Hepatocyte (in vitro differentiated cells): ENCODE results near the gene EGFL7. TPM values are rescaled to one million over a fixed set of nuclear protein-coding genes. Genes with fewer than 3 reads are reported as not detected.

ENCODE experiments used
- DNase-seq: peaks from one replicate; pipeline ENCODE4 v3.0.0-alpha.2; 2016; ENCODE audit warnings: low spot score
- H2AFZ ChIP-seq: fragments of 200-600 bp; sonication (generic); 2 replicates; pipeline ENCODE4 v1.6.0; 2016; ENCODE audit warnings: antibody characterized with exemption, mild to moderate bottlenecking
- H3K27ac ChIP-seq: fragments of 200-600 bp; sonication (generic); 2 replicates; pipeline ENCODE4 v1.5.1; 2016; ENCODE audit warnings: mild to moderate bottlenecking
- H3K27me3 ChIP-seq: fragments of 200-600 bp; sonication (generic); 2 replicates; pipeline ENCODE4 v1.6.1; 2016
- H3K36me3 ChIP-seq: fragments of 200-600 bp; sonication (generic); replicated peaks from 2 replicates; pipeline ENCODE4 v1.5.1; 2016; ENCODE audit warnings: low read depth; ENCODE audit not compliant: insufficient read depth
- H3K4me1 ChIP-seq: fragments of 200-600 bp; sonication (generic); 2 replicates; pipeline ENCODE4 v1.5.1; 2016; ENCODE audit warnings: mild to moderate bottlenecking, moderate library complexity; ENCODE audit not compliant: insufficient read depth
- H3K4me2 ChIP-seq: fragments of 200-600 bp; sonication (generic); 2 replicates; pipeline ENCODE4 v1.6.0; 2016
- H3K4me3 ChIP-seq: fragments of 200-600 bp; sonication (generic); 2 replicates; pipeline ENCODE4 v1.5.1; 2016; ENCODE audit warnings: mild to moderate bottlenecking
- H3K79me2 ChIP-seq: fragments of 200-600 bp; sonication (generic); 2 replicates; pipeline ENCODE4 v1.6.0; 2017; ENCODE audit warnings: mild to moderate bottlenecking
- H3K9me2 ChIP-seq: fragments of 200-600 bp; sonication (generic); replicated peaks from 2 replicates; pipeline ENCODE4 v1.6.0; 2017; ENCODE audit warnings: mild to moderate bottlenecking; ENCODE audit not compliant: insufficient read depth
- H3K9me3 ChIP-seq: fragments of 200-600 bp; sonication (generic); 2 replicates; pipeline ENCODE4 v1.5.1; 2016; ENCODE audit warnings: low read depth, mild to moderate bottlenecking
- H4K20me1 ChIP-seq: fragments of 200-600 bp; sonication (generic); 2 replicates; pipeline ENCODE4 v1.6.0; 2016; ENCODE audit warnings: mild to moderate bottlenecking; ENCODE audit not compliant: insufficient read depth, poor library complexity, severe bottlenecking
- CTCF ChIP-seq: fragments of 200-600 bp; sonication (generic); IDR thresholded peaks from 2 replicates; pipeline ENCODE4 v1.5.1; 2016; ENCODE audit warnings: antibody characterized with exemption, mild to moderate bottlenecking; ENCODE audit not compliant: poor library complexity
- EZH2 ChIP-seq: fragments of 200-600 bp; sonication (generic); IDR thresholded peaks from 2 replicates; pipeline ENCODE4 v1.6.1; 2016; ENCODE audit warnings: antibody characterized with exemption, mild to moderate bottlenecking, borderline replicate concordance
- EZH2phosphoT487 ChIP-seq: fragments of 200-600 bp; sonication (generic); IDR thresholded peaks from one replicate; pipeline ENCODE4 v1.6.1; 2018; ENCODE audit warnings: antibody characterized with exemption, mild to moderate bottlenecking, low read depth, moderate library complexity; ENCODE audit not compliant: unreplicated experiment, severe bottlenecking
- WGBS: methylation state at CpG from one replicate; pipeline ENCODE4 v1.1.6; 2016; ENCODE audit warnings: low lambda C conversion rate; ENCODE audit errors: missing lambda C conversion rate; 5-methylcytosine and 5-hydroxymethylcytosine counted together
- polyA plus RNA-seq: library from polyadenylated mRNA; unstranded; fragments of >200 nt; fragmentation: Nextera tagmentation; extraction: Ambion mirVana; gene quantifications from 2 replicates; pipeline ENCODE4 v1.2.1, GENCODE V29; 2016
- total RNA-seq: library from RNA; depleted of rRNA; stranded (reverse); fragments of >200 nt; gene quantifications from 2 replicates; pipeline ENCODE4 v1.2.3, GENCODE V29; 2014

Gene EGFL7
- total and polyA plus RNA-seq, 2 experiments from 2014 or later: 50.0 to 82.5 TPM

GRCh38 chr9:136643596-136644342 is 18.9 kb upstream of the EGFL7 start:
- H3K27me3 ChIP-seq: no peaks in the 10 kb centered on the region
- H3K4me1 ChIP-seq: peaks cover 13% of the 10 kb centered on the region
- DNase-seq: no peak
- no peak overlapping the region for H3K4me3 ChIP-seq
- no peaks in the 10 kb centered on the region for H3K36me3 ChIP-seq
- no peak for TF ChIP-seq EZH2
- TF ChIP-seq CTCF: no peak
- no peak for TF ChIP-seq EZH2phosphoT487
- H3K27ac ChIP-seq: no peak overlapping the region
- H3K9me2 ChIP-seq: no peaks in the 10 kb centered on the region
- H3K4me2 ChIP-seq: peak overlapping the region; percentile 67
- H3K79me2 ChIP-seq: no peaks in the 10 kb centered on the region
- no peak overlapping the region for H2AFZ ChIP-seq
- H3K9me3 ChIP-seq: no peaks in the 10 kb centered on the region
- WGBS: 78% methylated on average over 31 of the region's 31 CpGs
- no peaks in the 10 kb centered on the region for H4K20me1 ChIP-seq

- TF ChIP-seq EZH2 (no peak), CTCF (no peak), EZH2phosphoT487 (no peak)
- Histone ChIP-seq H3K27me3 (no peaks in the 10 kb centered on the region), H3K4me1 (peaks cover 13% of the 10 kb centered on the region), H3K9me3 (no peaks in the 10 kb centered on the region), H3K79me2 (no peaks in the 10 kb centered on the region), H3K36me3 (no peaks in the 10 kb centered on the region), H3K4me2 (peak overlapping the region; percentile 67), H2AFZ (no peak overlapping the region), H3K9me2 (no peaks in the 10 kb centered on the region), H4K20me1 (no peaks in the 10 kb centered on the region), H3K4me3 (no peak overlapping the region), H3K27ac (no peak overlapping the region)
- peak; percentile 89 for DNase-seq
- WGBS: 30% methylated on average over 15 of the region's 15 CpGs
These were observed 18.4 kb upstream of the EGFL7 start for GRCh38 chr9:136644343-136644592.

- TF ChIP-seq EZH2phosphoT487 (no peak), CTCF (peak; percentile 77), EZH2 (no peak)
- Histone ChIP-seq H3K27me3 (no peaks in the 10 kb centered on the region), H4K20me1 (no peaks in the 10 kb centered on the region), H3K4me2 (peak overlapping the region; percentile 67), H3K36me3 (no peaks in the 10 kb centered on the region), H3K9me2 (no peaks in the 10 kb centered on the region), H2AFZ (no peak overlapping the region), H3K79me2 (no peaks in the 10 kb centered on the region), H3K4me1 (peaks cover 13% of the 10 kb centered on the region), H3K9me3 (no peaks in the 10 kb centered on the region), H3K27ac (no peak overlapping the region), H3K4me3 (no peak overlapping the region)
- DNase-seq: peak; percentile 56
- WGBS: 38% methylated on average over 25 of the region's 30 CpGs
These were observed 17.9 kb upstream of the EGFL7 start for GRCh38 chr9:136644593-136645351.
